ENCODE measurements around the gene SPTSSA. TPM values are rescaled to one million over a fixed set of nuclear protein-coding genes. Genes with fewer than 3 reads are reported as not detected.

The SPTSSA gene
- total and polyA plus RNA-seq, 10 of the 15 experiments (the other 5 are each of a cell fraction or from before 2014, with no cell fraction given): 9.3 to 37.7 (median 21.0) TPM

- TF ChIP-seq ZNF687 (IDR thresholded peaks at IDR 0.05): no peak
- TF ChIP-seq, protein P1, sequence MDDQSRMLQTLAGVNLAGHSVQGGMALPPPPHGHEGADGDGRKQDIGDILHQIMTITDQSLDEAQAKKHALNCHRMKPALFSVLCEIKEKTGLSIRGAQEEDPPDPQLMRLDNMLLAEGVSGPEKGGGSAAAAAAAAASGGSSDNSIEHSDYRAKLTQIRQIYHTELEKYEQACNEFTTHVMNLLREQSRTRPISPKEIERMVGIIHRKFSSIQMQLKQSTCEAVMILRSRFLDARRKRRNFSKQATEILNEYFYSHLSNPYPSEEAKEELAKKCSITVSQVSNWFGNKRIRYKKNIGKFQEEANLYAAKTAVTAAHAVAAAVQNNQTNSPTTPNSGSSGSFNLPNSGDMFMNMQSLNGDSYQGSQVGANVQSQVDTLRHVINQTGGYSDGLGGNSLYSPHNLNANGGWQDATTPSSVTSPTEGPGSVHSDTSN (IDR thresholded peaks at IDR 0.05; ENCODE audit: insufficient replicate concordance, low read depth, low read length): no peak
- TF ChIP-seq ZBTB4 (CRISPR knock-in tag; IDR thresholded peaks at IDR 0.05): no peak
- TF ChIP-seq SMARCA5 (IDR thresholded peaks at IDR 0.05): no peak
Observed at GRCh38 chr14:34404416-34404815, 57.6 kb downstream of the SPTSSA start (continued).
